Upper lobe of left lung (tissue), 6 donors: ENCODE results near the gene LIMCH1. TPM values are rescaled to one million over a fixed set of nuclear protein-coding genes. Genes with fewer than 3 reads are reported as not detected.

ENCODE experiments used
- ATAC-seq, 2 donors: fragments of 200-7000 bp; cut with Tn5 transposase; one replicate each; pipeline ENCODE4 v1.9.1; 2022; ENCODE audit warnings: mild to moderate bottlenecking in 2 of 2, moderate library complexity in 2 of 2; ENCODE audit not compliant: low FRiP score in 2 of 2
- DNase-seq, 2 donors: peaks; one replicate each; pipeline ENCODE4 v3.0.0-alpha.2; 2019 to 2020
- H3K27ac ChIP-seq, 4 donors: fragments of 200-600 bp; sonication (generic); one replicate each; pipeline ENCODE4 v1.5.1; 2016 to 2019
- H3K27me3 ChIP-seq, 4 donors: fragments of 200-600 bp; sonication (generic); one replicate each; pipeline ENCODE4 v1.5.1; 2017 to 2019
- H3K36me3 ChIP-seq, 4 donors: fragments of 200-600 bp; sonication (generic); one replicate each; pipeline ENCODE4 v1.5.1; 2016 to 2019
- H3K4me1 ChIP-seq, 4 donors: fragments of 200-600 bp; sonication (generic); one replicate each; pipeline ENCODE4 v1.5.1; 2018 to 2019
- H3K4me3 ChIP-seq, 4 donors: fragments of 200-600 bp; sonication (generic); one replicate each; pipeline ENCODE4 v1.5.1; 2017 to 2019; ENCODE audit warnings: mild to moderate bottlenecking in 2 of 4, moderate library complexity in 1 of 4
- H3K9me3 ChIP-seq, 4 donors: fragments of 200-600 bp; sonication (generic); one replicate each; pipeline ENCODE4 v1.5.1; 2018 to 2019
- CTCF ChIP-seq, 6 experiments: fragments of 450-650 bp in 4 of 6; fragments of 200-600 bp in 2 of 6; sonication (generic) in 2 of 6; IDR thresholded peaks; one replicate each; pipeline ENCODE4 v1.5.1; 2016 to 2019; ENCODE audit warnings: antibody characterized with exemption in 6 of 6
- EP300 ChIP-seq, 4 donors: sonication (generic); formaldehyde crosslinking; IDR thresholded peaks; one replicate each; pipeline ENCODE4 v1.5.1; 2017; ENCODE audit warnings: antibody characterized with exemption in 4 of 4, control low read depth in 2 of 4
- POLR2A ChIP-seq, 4 donors: fragments of 450-650 bp; IDR thresholded peaks; one replicate each; pipeline ENCODE4 v1.5.1; 2016 to 2017; ENCODE audit warnings: antibody characterized with exemption in 4 of 4, mild to moderate bottlenecking in 2 of 4
- POLR2AphosphoS5 ChIP-seq, 2 donors: sonication (generic); formaldehyde crosslinking; IDR thresholded peaks; one replicate each; pipeline ENCODE4 v1.5.1; 2017; ENCODE audit warnings: antibody characterized with exemption in 2 of 2
- WGBS, 2 donors: methylation state at CpG; one replicate each; pipeline ENCODE4 v1.1.5; 2017 to 2018; 5-methylcytosine and 5-hydroxymethylcytosine counted together
- total RNA-seq, 6 donors: library from RNA; depleted of rRNA in 4 of 6; stranded (reverse); fragments of >200 nt in 4 of 6; gene quantifications; one replicate each; pipeline versions ENCODE4 v1.1.0 to v1.2.1, GENCODE V29; 2016 to 2021
- donor health status: DM: no; HTN: no; CAD: no; lungs with moderate emphysema.
- donor health status: DM: no; HTN: yes; CAD: no; lungs with severe emphysema.

Gene LIMCH1
- total RNA-seq, 6 donors from 2014 or later: 231 to 598 (median 331) TPM

- no peak for ATAC-seq
- peaks cover 0 to under 1% (median 0%) of the 10 kb centered on the region in 4 donors for H3K9me3 ChIP-seq
- 78 to 79% methylated on average over 5 of the region's 5 CpGs for WGBS, 2 donors
Observed at GRCh38 chr4:41579526-41579925, 41.6 kb downstream of the LIMCH1 start.

GRCh38 chr4:41580007-41580406 lies 42.0 kb downstream of the LIMCH1 start:
- Histone ChIP-seq H3K27ac (peak overlapping the region in 1 of 4 donors; percentile 54), H3K4me1 (peaks cover 0 to 11% (median 0%) of the 10 kb centered on the region in 4 donors), H3K4me3 (no peak overlapping the region), H3K27me3 (no peaks in the 10 kb centered on the region), H3K36me3 (no peaks in the 10 kb centered on the region), H3K9me3 (peaks cover 0 to 5% (median 2%) of the 10 kb centered on the region in 4 donors)
- ATAC-seq: no peak
- TF ChIP-seq POLR2AphosphoS5 (IDR thresholded peaks at IDR 0.05) (no peak), EP300 (IDR thresholded peaks at IDR 0.05) (no peak), CTCF (IDR thresholded peaks at IDR 0.05) (no peak), POLR2A (IDR thresholded peaks at IDR 0.05) (no peak)
- 85 to 88% methylated on average over 4 of the region's 4 CpGs for WGBS, 2 donors
- DNase-seq: no peak

More at GRCh38 chr4:41579526-41579925, 41.6 kb downstream of the LIMCH1 start:
- Histone ChIP-seq H3K27ac (peak overlapping the region in 1 of 4 donors; percentile 54), H3K4me1 (peaks cover 0 to 16% (median 1%) of the 10 kb centered on the region in 4 donors), H3K36me3 (no peaks in the 10 kb centered on the region), H3K27me3 (no peaks in the 10 kb centered on the region), H3K4me3 (no peak overlapping the region)
- no peak for DNase-seq
- no peak for TF ChIP-seq POLR2AphosphoS5 (IDR thresholded peaks at IDR 0.05)
- TF ChIP-seq CTCF (IDR thresholded peaks at IDR 0.05): no peak
- TF ChIP-seq EP300 (IDR thresholded peaks at IDR 0.05): no peak
- no peak for TF ChIP-seq POLR2A (IDR thresholded peaks at IDR 0.05)

- Histone ChIP-seq H3K27ac (peak overlapping the region in 1 of 4 donors; percentile 20), H3K36me3 (no peaks in the 10 kb centered on the region), H3K4me3 (no peak overlapping the region), H3K27me3 (no peaks in the 10 kb centered on the region), H3K9me3 (peaks cover 0 to 6% (median 2%) of the 10 kb centered on the region in 4 donors), H3K4me1 (peaks cover 4 to 12% (median 9%) of the 10 kb centered on the region in 4 donors)
- 83 to 97% methylated on average over 2 of the region's 2 CpGs for WGBS, 2 donors
- DNase-seq (no peak), ATAC-seq (no peak)
- TF ChIP-seq EP300 (IDR thresholded peaks at IDR 0.05): no peak
- TF ChIP-seq POLR2AphosphoS5 (IDR thresholded peaks at IDR 0.05): no peak
- TF ChIP-seq POLR2A (IDR thresholded peaks at IDR 0.05): no peak
- TF ChIP-seq CTCF (IDR thresholded peaks at IDR 0.05): no peak
Observed at GRCh38 chr4:41586675-41587225, 48.8 kb downstream of the LIMCH1 start.

- WGBS, 2 donors: 84 to 93% methylated on average over 3 of the region's 3 CpGs
- no peaks in the 10 kb centered on the region for H3K27me3 ChIP-seq
- ATAC-seq (no peak), DNase-seq (no peak)
- peak overlapping the region in 1 of 4 donors; percentile 20 for H3K27ac ChIP-seq
- no peak overlapping the region for H3K4me3 ChIP-seq
- peaks cover 0 to 6% (median 2%) of the 10 kb centered on the region in 4 donors for H3K9me3 ChIP-seq
- H3K4me1 ChIP-seq: peaks cover 4 to 12% (median 9%) of the 10 kb centered on the region in 4 donors
- no peak for TF ChIP-seq CTCF (IDR thresholded peaks at IDR 0.05)
- no peak for TF ChIP-seq EP300 (IDR thresholded peaks at IDR 0.05)
- TF ChIP-seq POLR2A (IDR thresholded peaks at IDR 0.05): no peak
- TF ChIP-seq POLR2AphosphoS5 (IDR thresholded peaks at IDR 0.05): no peak
- H3K36me3 ChIP-seq: no peaks in the 10 kb centered on the region
Observed at GRCh38 chr4:41587286-41587685, 49.3 kb downstream of the LIMCH1 start.

- TF ChIP-seq EP300 (IDR thresholded peaks at IDR 0.05): no peak
- no peak for TF ChIP-seq POLR2A (IDR thresholded peaks at IDR 0.05)
- no peak for TF ChIP-seq CTCF (IDR thresholded peaks at IDR 0.05)
- TF ChIP-seq POLR2AphosphoS5 (IDR thresholded peaks at IDR 0.05): no peak
- Histone ChIP-seq H3K36me3 (no peaks in the 10 kb centered on the region), H3K27me3 (no peaks in the 10 kb centered on the region), H3K27ac (peak overlapping the region in 2 of 4 donors; percentile 25 to 45), H3K4me3 (no peak overlapping the region), H3K9me3 (no peaks in the 10 kb centered on the region), H3K4me1 (peaks cover 8 to 12% (median 9%) of the 10 kb centered on the region in 4 donors)
- no peak for ATAC-seq
- WGBS, 2 donors: 28 to 33% methylated on average over 3 of the region's 3 CpGs
- peak in 1 of 2 donors; percentile 51 for DNase-seq
Observed at GRCh38 chr4:41590591-41590990, 52.6 kb downstream of the LIMCH1 start.
